ENCODE results near the gene TNIK. TPM values are rescaled to one million over a fixed set of nuclear protein-coding genes. Genes with fewer than 3 reads are reported as not detected.

The TNIK gene
- polyA plus RNA-seq, 3 donors from 2014 or later, result 4.7 to 28.9 (median 13.7) TPM

DNA sequence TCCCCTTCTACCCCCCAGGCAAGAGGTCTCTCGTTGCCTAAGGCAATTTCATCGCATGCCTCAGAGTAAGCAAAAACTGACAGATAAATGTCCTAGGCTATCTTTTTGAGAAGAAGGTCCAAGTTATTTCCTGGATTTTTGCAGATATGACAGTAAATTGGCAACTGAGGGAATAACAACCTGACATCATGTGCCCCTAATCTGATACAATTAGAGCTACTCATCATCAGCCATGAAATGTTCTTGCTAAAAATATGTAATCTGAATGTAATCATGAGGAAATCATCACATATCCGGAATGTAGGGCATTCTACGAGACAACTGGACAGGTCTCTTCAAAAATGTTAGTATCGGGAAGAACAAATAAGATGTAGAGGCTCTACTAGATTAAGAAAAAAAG lies 44.1 kb downstream of the TNIK start:
- peaks cover 0 to 4% (median 0%) of the 10 kb centered on the region in 3 donors for H3K36me3 Mint-ChIP-seq
- no peak overlapping the region for H3K27ac Mint-ChIP-seq
- peaks cover 49 to 95% of the 10 kb centered on the region in 2 donors for H3K4me1 Mint-ChIP-seq
- H3K9me3 Mint-ChIP-seq, result no peaks in the 10 kb centered on the region
- no peak for DNase-seq
- no peaks in the 10 kb centered on the region for H3K27me3 Mint-ChIP-seq (ENCODE audit: low read depth in 3 of 3)
- no peak overlapping the region for H3K4me3 Mint-ChIP-seq

GRCh38 chr3:171415070-171415469 lies 45.1 kb downstream of the TNIK start:
- H3K4me1 Mint-ChIP-seq, result peaks cover 45 to 89% of the 10 kb centered on the region in 2 donors
- no peak for DNase-seq
- peaks cover 0 to 4% (median 0%) of the 10 kb centered on the region in 3 donors for H3K36me3 Mint-ChIP-seq
- no peak overlapping the region for H3K4me3 Mint-ChIP-seq
- no peaks in the 10 kb centered on the region for H3K27me3 Mint-ChIP-seq (ENCODE audit: low read depth in 3 of 3)
- H3K27ac Mint-ChIP-seq, result peak overlapping the region in 1 of 6 donors; percentile 6
- H3K9me3 Mint-ChIP-seq, result no peaks in the 10 kb centered on the region

DNA sequence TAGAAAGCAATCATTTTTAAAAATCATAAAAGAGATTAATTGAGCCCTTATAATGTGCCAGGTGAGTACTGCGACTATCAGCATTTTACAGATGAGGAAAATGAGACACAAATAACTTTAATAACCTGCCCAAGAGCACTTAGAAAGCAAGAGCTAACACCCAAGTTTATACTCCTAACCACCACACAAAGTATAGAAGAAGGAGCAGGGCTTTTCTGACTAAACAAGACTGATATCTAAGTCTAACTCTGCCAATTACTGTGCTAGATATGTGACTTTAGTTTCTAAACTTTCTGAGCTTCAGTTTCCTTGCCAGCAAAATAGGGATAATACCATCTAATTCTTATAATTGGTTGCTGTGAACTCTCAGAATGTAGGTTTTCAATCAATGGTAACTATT lies 47.7 kb downstream of the TNIK start:
- H3K4me1 Mint-ChIP-seq, result peaks cover 57 to 89% of the 10 kb centered on the region in 2 donors
- DNase-seq, result no peak
- peak overlapping the region in 1 of 6 donors; percentile 39 for H3K27ac Mint-ChIP-seq
- no peak overlapping the region for H3K4me3 Mint-ChIP-seq
- no peaks in the 10 kb centered on the region for H3K9me3 Mint-ChIP-seq
- H3K27me3 Mint-ChIP-seq (ENCODE audit: low read depth in 3 of 3), result no peaks in the 10 kb centered on the region
- H3K36me3 Mint-ChIP-seq, result peaks cover 0 to 3% (median 3%) of the 10 kb centered on the region in 3 donors

GRCh38 chr3:171412054-171412453 lies 48.2 kb downstream of the TNIK start:
- DNase-seq, result no peak
- H3K4me1 Mint-ChIP-seq, result peaks cover 57 to 89% of the 10 kb centered on the region in 2 donors
- H3K4me3 Mint-ChIP-seq, result no peak overlapping the region
- H3K27me3 Mint-ChIP-seq (ENCODE audit: low read depth in 3 of 3), result no peaks in the 10 kb centered on the region
- peaks cover 0 to 4% (median 3%) of the 10 kb centered on the region in 3 donors for H3K36me3 Mint-ChIP-seq
- peak overlapping the region in 5 of 6 donors; percentile 1 to 65 (median 39) for H3K27ac Mint-ChIP-seq
- H3K9me3 Mint-ChIP-seq, result no peaks in the 10 kb centered on the region

GRCh38 chr3:171410186-171410585 lies 50.0 kb downstream of the TNIK start:
- peaks cover 61 to 91% of the 10 kb centered on the region in 2 donors for H3K4me1 Mint-ChIP-seq
- no peak for DNase-seq
- peaks cover 3 to 9% (median 8%) of the 10 kb centered on the region in 3 donors for H3K36me3 Mint-ChIP-seq
- H3K4me3 Mint-ChIP-seq, result no peak overlapping the region
- H3K27ac Mint-ChIP-seq, result no peak overlapping the region
- H3K9me3 Mint-ChIP-seq, result no peaks in the 10 kb centered on the region
- H3K27me3 Mint-ChIP-seq (ENCODE audit: low read depth in 3 of 3), result peaks cover 0 to 3% (median 0%) of the 10 kb centered on the region in 3 donors

- peaks cover 61 to 92% of the 10 kb centered on the region in 2 donors for H3K4me1 Mint-ChIP-seq
- peaks cover 3 to 9% (median 8%) of the 10 kb centered on the region in 3 donors for H3K36me3 Mint-ChIP-seq
- no peak overlapping the region for H3K4me3 Mint-ChIP-seq
- H3K9me3 Mint-ChIP-seq, result no peaks in the 10 kb centered on the region
- peak overlapping the region in 3 of 6 donors; percentile 6 to 73 (median 34) for H3K27ac Mint-ChIP-seq
- H3K27me3 Mint-ChIP-seq (ENCODE audit: low read depth in 3 of 3), result peaks cover 0 to 3% (median 0%) of the 10 kb centered on the region in 3 donors
- no peak for DNase-seq
These were observed 52.4 kb downstream of the TNIK start for GRCh38 chr3:171407759-171408158.

DNA sequence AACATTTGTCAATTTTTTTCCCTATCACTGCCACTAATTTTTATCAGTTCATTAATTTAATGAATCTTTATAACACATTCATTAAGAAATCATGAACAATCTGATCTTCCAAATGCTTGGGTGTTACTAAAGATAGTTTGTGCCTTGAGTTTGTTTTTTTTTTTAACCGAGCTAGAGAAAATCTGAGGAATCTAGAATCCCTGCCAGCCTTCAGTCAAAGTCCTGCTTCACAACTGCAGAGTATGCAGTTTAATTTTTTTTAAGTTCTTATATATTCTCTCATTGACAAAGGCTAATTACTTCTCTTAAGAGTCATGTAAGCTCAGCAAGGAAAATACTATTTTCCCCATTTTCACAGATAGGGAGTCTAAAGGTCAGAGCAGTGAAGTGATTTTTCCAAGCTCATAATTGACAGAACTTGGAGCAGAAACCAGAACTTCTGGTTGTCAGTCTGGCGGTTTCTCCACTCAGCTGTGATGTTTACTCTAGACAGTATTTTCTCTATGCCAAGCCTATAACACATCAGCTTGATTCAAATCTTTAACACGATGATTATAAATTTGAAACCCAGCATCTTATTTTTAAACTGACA lies 55.7 kb downstream of the TNIK start:
- Mint-ChIP-seq H3K4me3 (no peak overlapping the region), H3K36me3 (peaks cover 3 to 9% (median 8%) of the 10 kb centered on the region in 3 donors), H3K9me3 (no peaks in the 10 kb centered on the region), H3K4me1 (peaks cover 59 to 100% of the 10 kb centered on the region in 2 donors), H3K27me3 (ENCODE audit: low read depth in 3 of 3) (peaks cover 0 to 3% (median 0%) of the 10 kb centered on the region in 3 donors), H3K27ac (peak overlapping the region in 1 of 6 donors; percentile 3)
- DNase-seq, result no peak

GRCh38 chr3:171402281-171402680 lies 57.9 kb downstream of the TNIK start:
- Mint-ChIP-seq H3K4me1 (peaks cover 62 to 99% of the 10 kb centered on the region in 2 donors), H3K9me3 (no peaks in the 10 kb centered on the region), H3K4me3 (no peak overlapping the region), H3K27ac (peak overlapping the region in 1 of 6 donors; percentile 80), H3K27me3 (ENCODE audit: low read depth in 3 of 3) (peaks cover 0 to 3% (median 0%) of the 10 kb centered on the region in 3 donors), H3K36me3 (peaks cover 0 to 9% (median 4%) of the 10 kb centered on the region in 3 donors)
- no peak for DNase-seq

DNA sequence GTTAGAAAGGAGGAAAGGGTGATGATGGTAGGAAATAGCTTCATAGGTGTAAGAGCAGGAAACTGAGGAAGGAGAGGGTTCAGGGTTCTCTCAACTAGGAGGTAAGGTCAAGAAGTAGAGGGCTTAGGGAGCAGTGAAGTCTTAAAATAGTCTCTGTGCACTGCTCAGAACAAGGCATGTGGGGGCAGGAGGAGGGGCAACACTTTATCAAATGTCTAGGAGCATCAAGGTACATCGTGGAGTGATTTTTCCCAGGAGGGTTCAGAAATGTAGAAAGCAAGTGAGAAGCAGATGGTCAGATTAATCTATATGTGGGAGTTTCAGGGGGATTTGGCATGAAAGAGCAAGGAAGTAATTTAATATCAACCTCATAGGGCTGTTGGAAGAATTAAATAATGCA lies 58.8 kb downstream of the TNIK start:
- Mint-ChIP-seq H3K27me3 (ENCODE audit: low read depth in 3 of 3) (no peaks in the 10 kb centered on the region), H3K4me1 (peaks cover 63 to 99% of the 10 kb centered on the region in 2 donors), H3K9me3 (no peaks in the 10 kb centered on the region), H3K27ac (peak overlapping the region in 2 of 6 donors; percentile 28 to 32), H3K36me3 (peaks cover 0 to 5% (median 0%) of the 10 kb centered on the region in 3 donors), H3K4me3 (no peak overlapping the region)
- DNase-seq, result no peak

DNA sequence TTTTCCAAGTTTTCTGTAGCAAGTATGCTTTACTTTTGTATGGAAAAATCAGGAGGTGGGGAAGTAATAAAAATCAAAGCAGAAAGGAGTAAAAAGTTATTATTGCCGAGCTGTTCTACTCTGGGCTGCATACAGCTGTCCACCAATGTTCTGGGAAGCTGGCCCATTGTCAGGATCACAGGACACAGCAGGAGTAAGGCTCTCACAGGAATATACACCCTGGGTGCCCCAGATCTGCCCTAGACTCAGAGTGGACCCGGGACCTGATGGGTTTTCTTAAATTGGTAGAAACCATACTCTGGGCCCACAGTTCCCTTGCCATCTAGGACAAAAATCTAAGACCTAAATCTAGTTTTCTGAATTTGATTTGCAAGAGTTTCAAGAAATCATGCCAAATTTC lies 60.4 kb downstream of the TNIK start:
- Mint-ChIP-seq H3K27ac (no peak overlapping the region), H3K4me1 (peaks cover 65 to 99% of the 10 kb centered on the region in 2 donors), H3K27me3 (ENCODE audit: low read depth in 3 of 3) (no peaks in the 10 kb centered on the region), H3K36me3 (no peaks in the 10 kb centered on the region), H3K4me3 (no peak overlapping the region), H3K9me3 (no peaks in the 10 kb centered on the region)
- DNase-seq, result no peak

- Mint-ChIP-seq H3K36me3 (no peaks in the 10 kb centered on the region), H3K9me3 (no peaks in the 10 kb centered on the region), H3K27me3 (ENCODE audit: low read depth in 3 of 3) (no peaks in the 10 kb centered on the region), H3K27ac (no peak overlapping the region), H3K4me1 (peaks cover 63 to 99% of the 10 kb centered on the region in 2 donors), H3K4me3 (no peak overlapping the region)
- DNase-seq, result no peak
These were observed 61.9 kb downstream of the TNIK start for GRCh38 chr3:171398343-171398742.

DNA sequence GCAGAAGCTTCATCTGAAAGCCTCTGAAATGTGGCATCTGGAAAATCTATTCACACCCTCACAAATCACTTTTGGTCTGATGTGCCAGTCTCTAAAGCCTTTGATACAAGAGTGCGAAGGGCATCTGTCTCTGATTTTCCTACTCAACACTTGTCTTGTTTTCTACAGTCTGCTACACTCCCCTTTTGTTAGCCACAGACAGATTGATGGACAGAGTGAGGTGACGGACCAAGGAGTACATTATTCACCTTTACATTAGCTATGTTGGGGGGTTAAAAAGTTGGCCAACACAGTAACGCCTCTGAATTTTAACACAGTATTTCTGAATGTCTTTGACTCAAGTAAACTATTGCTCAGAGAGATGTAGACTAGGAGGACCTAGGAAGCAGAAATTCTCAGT lies 63.1 kb downstream of the TNIK start:
- Mint-ChIP-seq H3K27ac (peak overlapping the region in 1 of 6 donors; percentile 1), H3K36me3 (peaks cover 0 to under 1% (median 0%) of the 10 kb centered on the region in 3 donors), H3K4me1 (peaks cover 57 to 95% of the 10 kb centered on the region in 2 donors), H3K27me3 (ENCODE audit: low read depth in 3 of 3) (no peaks in the 10 kb centered on the region), H3K4me3 (no peak overlapping the region), H3K9me3 (peaks cover 0 to 1% (median 0%) of the 10 kb centered on the region in 6 donors)
- DNase-seq, result no peak

DNA sequence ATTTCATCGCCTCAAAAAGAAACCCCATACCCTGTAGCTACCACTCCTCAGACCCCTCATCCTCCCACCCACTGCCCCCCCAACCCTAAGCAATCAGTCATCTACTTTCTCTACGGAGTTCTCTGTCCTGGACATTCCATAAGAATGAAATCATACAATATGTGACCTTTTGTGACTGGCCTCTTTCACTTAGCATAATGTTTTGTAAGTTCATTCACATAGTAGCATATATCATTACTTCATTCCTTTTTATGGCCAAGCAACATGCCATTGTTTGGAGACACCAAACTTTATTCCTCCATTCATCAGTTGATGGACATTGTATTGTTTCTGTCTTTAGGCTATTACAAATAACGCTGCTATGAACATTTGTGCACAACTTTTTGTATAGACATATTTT lies 64.2 kb downstream of the TNIK start:
- peaks cover 53 to 93% of the 10 kb centered on the region in 2 donors for H3K4me1 Mint-ChIP-seq

DNA sequence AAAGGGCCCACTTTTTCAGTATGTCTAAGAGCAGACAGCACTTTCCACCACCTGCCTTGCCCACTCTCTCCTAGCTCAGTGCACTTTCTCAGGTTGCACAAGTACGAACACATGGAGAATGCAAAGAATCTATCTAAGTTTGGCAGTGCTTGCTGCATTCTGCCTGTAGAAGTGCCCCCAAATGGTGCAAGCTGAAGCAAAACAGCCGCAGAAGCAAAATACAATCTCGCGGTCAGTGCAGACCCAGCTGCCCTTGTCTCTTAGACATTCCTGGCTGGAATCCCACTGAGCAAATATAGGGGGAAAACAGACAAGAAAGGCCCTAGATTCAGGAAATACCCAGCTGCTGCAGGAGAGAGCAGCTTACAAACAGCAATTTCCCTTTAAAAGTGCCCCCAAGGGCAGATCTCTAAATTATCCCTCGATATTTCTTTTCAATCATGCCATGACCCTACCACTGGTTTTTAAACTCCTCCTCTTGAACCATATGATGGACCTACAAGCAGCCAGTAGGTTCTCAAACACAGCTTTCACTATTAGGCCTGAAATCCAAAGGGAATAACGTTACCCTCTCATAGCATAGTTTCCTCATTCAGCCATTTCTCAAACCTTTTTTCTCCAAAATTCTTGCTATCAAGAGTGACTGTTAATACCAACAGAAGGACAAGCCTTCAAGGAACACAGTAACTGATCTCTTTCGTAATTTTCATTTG lies 67.0 kb downstream of the TNIK start:
- Mint-ChIP-seq H3K9me3 (peaks cover 0 to 14% (median 7%) of the 10 kb centered on the region in 6 donors), H3K27me3 (ENCODE audit: low read depth in 3 of 3) (peaks cover 0 to 2% (median 0%) of the 10 kb centered on the region in 3 donors), H3K36me3 (peaks cover 9 to 13% (median 9%) of the 10 kb centered on the region in 3 donors), H3K4me3 (no peak overlapping the region), H3K4me1 (peaks cover 64 to 94% of the 10 kb centered on the region in 2 donors), H3K27ac (peak overlapping the region in 2 of 6 donors; percentile 51 to 53)
- DNase-seq, result no peak

More for the DNA sequence above, 64.2 kb downstream of the TNIK start:
- no peak for DNase-seq
- Mint-ChIP-seq H3K27me3 (ENCODE audit: low read depth in 3 of 3) (no peaks in the 10 kb centered on the region), H3K4me3 (no peak overlapping the region), H3K36me3 (peaks cover 7 to 11% (median 7%) of the 10 kb centered on the region in 3 donors), H3K9me3 (peaks cover 0 to 12% (median 7%) of the 10 kb centered on the region in 6 donors), H3K27ac (no peak overlapping the region)
